NCI-H2107 treated with DMSO at 0.1 percent for 48 hours (cell line): Measurements from ENCODE around the gene HOXB4.

Experiments
- DNase-seq: peaks from one replicate; lab custom pipeline; 2025; ENCODE audit not compliant: unreplicated experiment; lab: John Stamatoyannopoulos, UW

Gene HOXB4

GRCh38 chr17:48601539-48602425 lies 23.6 kb upstream of the HOXB4 start:
- no peak for DNase-seq

- DNase-seq = no peak
Observed at GRCh38 chr17:48601207-48601538, 23.0 kb upstream of the HOXB4 start.

- no peak for DNase-seq
Observed at GRCh38 chr17:48600244-48601098, 22.3 kb upstream of the HOXB4 start.

GRCh38 chr17:48599354-48599753 lies 21.2 kb upstream of the HOXB4 start:
- no peak for DNase-seq

- DNase-seq = no peak
Observed at GRCh38 chr17:48598736-48599135, 20.6 kb upstream of the HOXB4 start.

- no peak for DNase-seq
Observed at GRCh38 chr17:48597778-48598631, 19.9 kb upstream of the HOXB4 start.

- DNase-seq = no peak
Observed at GRCh38 chr17:48597528-48597777, 19.3 kb upstream of the HOXB4 start.

- DNase-seq = no peak
Observed at GRCh38 chr17:48596735-48597527, 18.8 kb upstream of the HOXB4 start.

GRCh38 chr17:48596000-48596734 lies 18.0 kb upstream of the HOXB4 start:
- no peak for DNase-seq

GRCh38 chr17:48595278-48595999 lies 17.3 kb upstream of the HOXB4 start:
- no peak for DNase-seq

GRCh38 chr17:48594538-48595277 lies 16.6 kb upstream of the HOXB4 start:
- DNase-seq = no peak

GRCh38 chr17:48593840-48594537 lies 15.8 kb upstream of the HOXB4 start:
- peak; percentile 93 for DNase-seq

GRCh38 chr17:48593126-48593829 lies 15.1 kb upstream of the HOXB4 start, which contains the start of gene HOXB5:
Gene HOXB5, minus strand, starts transcription at chr17:48593779. Its CDS starts 97 bp downstream, at chr17:48593682.
- DNase-seq = no peak

GRCh38 chr17:48592577-48592976 lies 14.4 kb upstream of the HOXB4 start:
- DNase-seq = no peak

GRCh38 chr17:48592057-48592514 lies 13.9 kb upstream of the HOXB4 start:
- no peak for DNase-seq

- no peak for DNase-seq
Observed at GRCh38 chr17:48591255-48592056, 13.3 kb upstream of the HOXB4 start.
